Measurements from ENCODE around the gene C16orf92. TPM values are rescaled to one million over a fixed set of nuclear protein-coding genes. Genes with fewer than 3 reads are reported as not detected.
"Not testable (repeated sequence)": the region's sequence is repeated elsewhere in the genome, so short reads cannot be mapped to it uniquely, and the experiment has no call there.

Gene C16orf92
- total RNA-seq, 1 experiment from 2014 or later = not detected

DNA sequence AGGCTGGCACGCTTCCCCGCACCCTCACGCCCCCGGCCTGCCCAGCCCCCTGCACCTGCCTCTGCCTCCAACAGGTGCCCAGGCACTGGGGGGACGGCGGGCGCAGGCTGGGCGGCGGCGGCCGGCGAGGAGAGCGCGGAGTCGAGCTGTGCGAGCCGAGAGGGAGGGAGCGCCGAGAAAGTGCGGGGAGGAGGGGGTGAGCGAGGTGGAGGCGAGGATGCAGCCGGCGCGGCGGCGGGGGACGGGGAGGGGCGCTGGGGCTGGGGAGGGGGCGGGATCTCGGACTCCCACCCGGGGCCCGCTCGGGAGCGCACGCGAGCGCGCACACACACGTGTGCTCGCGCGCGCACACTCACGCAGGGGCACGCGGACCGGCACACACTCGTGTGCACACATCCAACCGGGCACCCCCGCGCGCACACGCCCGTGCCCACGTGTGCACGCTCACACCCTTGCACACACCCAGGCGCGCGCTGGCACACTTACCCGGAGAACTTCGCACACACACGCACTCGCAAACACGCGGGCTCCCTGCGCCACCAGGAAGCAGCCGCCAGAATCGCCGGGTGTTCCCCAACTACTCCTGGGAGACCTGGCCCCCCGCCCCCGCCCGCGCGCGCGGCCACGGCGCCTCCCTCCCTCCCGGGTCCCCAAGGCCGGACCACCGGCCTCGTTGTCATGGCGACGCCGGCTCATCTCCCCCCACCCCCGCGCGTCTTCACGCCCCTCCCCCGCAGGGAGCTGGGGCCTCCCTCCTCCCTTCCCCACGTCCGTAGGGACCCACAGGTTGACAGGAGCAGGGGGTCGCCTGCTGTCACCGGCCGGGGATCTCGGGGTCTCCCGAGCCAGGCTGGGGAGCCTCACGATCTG is 11.9 kb upstream of the C16orf92 start, which contains the start of gene DOC2A:
TSS of gene DOC2A (minus strand) at position 184 of the 870 bp plus-strand sequence. CDS start 805 bp downstream, outside the sequence.
- H3K9me3 Mint-ChIP-seq = no peaks in the 10 kb centered on the region
- peak within 1 kb of the TSS; percentile 88 for H3K4me3 Mint-ChIP-seq
- ATAC-seq (peak; percentile 51), DNase-seq (ENCODE audit: low spot score) (peak; percentile 73)
- ChIA-PET POLR2A (interaction anchor here (0.6 to 1.4 kb wide), 3 partner anchors 10 to 187 kb away, joined by 3 to 4 read pairs (median 3); no protein-coding TSS in a partner anchor), CTCF (interaction anchor here (0.7 to 4.2 kb wide), 4 partner anchors 9 to 148 kb away, joined by 3 to 29 read pairs (median 6); partner anchors contain the start of genes CDIPT and TLCD3B)
- TF ChIP-seq, protein P1, sequence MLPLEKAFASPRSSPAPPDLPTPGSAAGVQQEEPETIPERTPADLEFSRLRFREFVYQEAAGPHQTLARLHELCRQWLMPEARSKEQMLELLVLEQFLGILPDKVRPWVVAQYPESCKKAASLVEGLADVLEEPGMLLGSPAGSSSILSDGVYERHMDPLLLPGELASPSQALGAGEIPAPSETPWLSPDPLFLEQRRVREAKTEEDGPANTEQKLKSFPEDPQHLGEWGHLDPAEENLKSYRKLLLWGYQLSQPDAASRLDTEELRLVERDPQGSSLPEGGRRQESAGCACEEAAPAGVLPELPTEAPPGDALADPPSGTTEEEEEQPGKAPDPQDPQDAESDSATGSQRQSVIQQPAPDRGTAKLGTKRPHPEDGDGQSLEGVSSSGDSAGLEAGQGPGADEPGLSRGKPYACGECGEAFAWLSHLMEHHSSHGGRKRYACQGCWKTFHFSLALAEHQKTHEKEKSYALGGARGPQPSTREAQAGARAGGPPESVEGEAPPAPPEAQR (CRISPR knock-in tag; IDR thresholded peaks at IDR 0.05) = no peak
- TF ChIP-seq ZBTB21 (CRISPR knock-in tag; IDR thresholded peaks at IDR 0.05; ENCODE audit: borderline replicate concordance) (0 out of 2 replicates have a peak, but pooled peaks have one; percentile 41), SP1 (CRISPR knock-in tag; conservative IDR thresholded peaks at IDR 0.05) (peak; percentile 49; the same call in 1 of the 2 replicates)
- TF ChIP-seq, protein P2, sequence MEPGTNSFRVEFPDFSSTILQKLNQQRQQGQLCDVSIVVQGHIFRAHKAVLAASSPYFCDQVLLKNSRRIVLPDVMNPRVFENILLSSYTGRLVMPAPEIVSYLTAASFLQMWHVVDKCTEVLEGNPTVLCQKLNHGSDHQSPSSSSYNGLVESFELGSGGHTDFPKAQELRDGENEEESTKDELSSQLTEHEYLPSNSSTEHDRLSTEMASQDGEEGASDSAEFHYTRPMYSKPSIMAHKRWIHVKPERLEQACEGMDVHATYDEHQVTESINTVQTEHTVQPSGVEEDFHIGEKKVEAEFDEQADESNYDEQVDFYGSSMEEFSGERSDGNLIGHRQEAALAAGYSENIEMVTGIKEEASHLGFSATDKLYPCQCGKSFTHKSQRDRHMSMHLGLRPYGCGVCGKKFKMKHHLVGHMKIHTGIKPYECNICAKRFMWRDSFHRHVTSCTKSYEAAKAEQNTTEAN (CRISPR knock-in tag; IDR thresholded peaks at IDR 0.05) = peak; percentile 98
- H3K36me3 Mint-ChIP-seq = no peaks in the 10 kb centered on the region
- H3K4me1 Mint-ChIP-seq = peaks cover 17% of the 10 kb centered on the region
- no peak within 1 kb of the TSS for H3K27ac Mint-ChIP-seq
- H3K27me3 Mint-ChIP-seq (ENCODE audit: low read depth) = peaks cover 26% of the 10 kb centered on the region

DNA sequence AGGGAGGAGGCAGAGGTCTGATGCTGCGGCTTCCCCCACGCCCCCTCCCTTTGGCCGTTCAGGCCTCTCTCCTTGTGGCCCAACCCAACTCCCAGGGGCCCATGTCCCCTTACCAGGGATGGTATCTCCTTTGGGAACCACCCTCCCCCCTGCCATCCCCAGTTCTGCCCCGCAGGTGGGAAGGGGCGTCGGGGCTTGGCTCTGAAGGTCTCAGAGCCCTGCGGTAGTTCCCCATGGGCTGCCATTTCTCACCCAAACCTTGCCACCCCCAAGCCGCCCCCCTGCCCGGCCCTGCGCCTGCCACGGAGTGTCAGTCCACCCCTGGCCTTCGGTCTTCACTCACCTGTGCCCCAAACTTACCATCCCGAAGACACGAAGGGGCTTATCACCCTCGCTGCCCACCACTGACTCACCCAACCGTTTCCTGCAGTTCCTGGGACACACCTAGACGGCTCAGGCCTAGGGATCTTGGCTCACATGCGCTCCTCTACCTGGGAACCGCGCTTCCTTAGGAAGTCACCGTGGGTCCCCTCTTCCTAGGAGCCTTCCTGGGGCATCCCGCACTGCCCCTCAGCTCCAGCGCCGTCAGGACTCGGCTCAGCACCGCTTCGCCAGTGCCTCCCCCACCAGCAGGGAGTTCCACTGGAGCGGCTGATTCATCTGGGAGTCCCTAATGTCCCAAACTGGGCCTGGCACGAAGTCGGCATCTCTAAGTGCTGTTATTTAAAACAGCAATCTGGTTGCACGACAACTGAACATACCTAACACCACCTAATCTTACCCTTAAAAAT is 11.1 kb upstream of the C16orf92 start:
- no peak for TF ChIP-seq FOXP1 (CRISPR knock-in tag; IDR thresholded peaks at IDR 0.05; ENCODE audit: borderline replicate concordance)
- TF ChIP-seq, protein P3, sequence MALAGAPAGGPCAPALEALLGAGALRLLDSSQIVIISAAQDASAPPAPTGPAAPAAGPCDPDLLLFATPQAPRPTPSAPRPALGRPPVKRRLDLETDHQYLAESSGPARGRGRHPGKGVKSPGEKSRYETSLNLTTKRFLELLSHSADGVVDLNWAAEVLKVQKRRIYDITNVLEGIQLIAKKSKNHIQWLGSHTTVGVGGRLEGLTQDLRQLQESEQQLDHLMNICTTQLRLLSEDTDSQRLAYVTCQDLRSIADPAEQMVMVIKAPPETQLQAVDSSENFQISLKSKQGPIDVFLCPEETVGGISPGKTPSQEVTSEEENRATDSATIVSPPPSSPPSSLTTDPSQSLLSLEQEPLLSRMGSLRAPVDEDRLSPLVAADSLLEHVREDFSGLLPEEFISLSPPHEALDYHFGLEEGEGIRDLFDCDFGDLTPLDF (CRISPR knock-in tag; IDR thresholded peaks at IDR 0.05) = no peak
- no peak for TF ChIP-seq FOXK1 (CRISPR knock-in tag; IDR thresholded peaks at IDR 0.05)
- TF ChIP-seq GTF2I (CRISPR knock-in tag; conservative IDR thresholded peaks at IDR 0.05) = no peak
- TF ChIP-seq TEAD4 (CRISPR knock-in tag; IDR thresholded peaks at IDR 0.05) = no peak
- H3K9me3 Mint-ChIP-seq = no peaks in the 10 kb centered on the region
- H3K4me1 Mint-ChIP-seq = peaks cover 17% of the 10 kb centered on the region
- POLR2A ChIA-PET = no interaction called here
- no peak overlapping the region for H3K27ac Mint-ChIP-seq
- H3K36me3 Mint-ChIP-seq = no peaks in the 10 kb centered on the region
- ATAC-seq = peak; percentile 38
- H3K4me3 Mint-ChIP-seq = peak overlapping the region; percentile 88
- DNase-seq (ENCODE audit: low spot score) = no peak
- peaks cover 26% of the 10 kb centered on the region for H3K27me3 Mint-ChIP-seq (ENCODE audit: low read depth)
- CTCF ChIA-PET = interaction anchor here (1.6 to 4.2 kb wide), 3 partner anchors 20 to 38 kb away, joined by 5 to 29 read pairs (median 8); partner anchors contain the start of genes TAOK2 and TLCD3B

DNA sequence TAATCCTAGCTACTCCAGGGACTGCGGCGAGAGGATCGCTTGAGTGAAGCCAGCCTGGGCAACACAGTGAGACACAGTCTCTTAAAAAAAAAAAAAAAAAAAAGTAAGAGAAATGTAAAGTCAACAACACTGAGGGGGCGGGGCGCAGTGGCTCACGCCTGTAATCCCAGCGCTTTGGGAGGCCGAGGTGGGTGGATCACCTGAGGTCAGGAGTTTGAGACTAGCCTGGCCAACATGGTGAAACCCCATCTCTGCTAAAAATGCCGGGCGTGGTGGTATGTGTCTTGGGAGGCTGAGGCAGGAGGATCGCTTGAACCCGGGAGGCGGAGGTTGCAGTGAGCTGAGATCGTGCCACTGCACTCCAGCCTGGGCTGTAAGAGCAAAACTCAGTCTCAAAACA is 10.4 kb upstream of the C16orf92 start:
- DNase-seq (ENCODE audit: low spot score); H3K27ac Mint-ChIP-seq; H3K4me3 Mint-ChIP-seq; H3K36me3 Mint-ChIP-seq; H3K9me3 Mint-ChIP-seq; ATAC-seq: not testable (repeated sequence)
- Mint-ChIP-seq H3K4me1 (peaks cover 17% of the 10 kb centered on the region), H3K27me3 (ENCODE audit: low read depth) (peaks cover 26% of the 10 kb centered on the region)
- POLR2A ChIA-PET = interaction anchor here (0.6 kb wide), 1 partner anchor 324 kb away, joined by 3 read pairs; no protein-coding TSS in a partner anchor
- CTCF ChIA-PET = interaction anchor here (0.6 to 1.8 kb wide), 3 partner anchors 19 to 118 kb away, joined by 3 to 8 read pairs (median 5); partner anchors contain the start of gene TAOK2

DNA sequence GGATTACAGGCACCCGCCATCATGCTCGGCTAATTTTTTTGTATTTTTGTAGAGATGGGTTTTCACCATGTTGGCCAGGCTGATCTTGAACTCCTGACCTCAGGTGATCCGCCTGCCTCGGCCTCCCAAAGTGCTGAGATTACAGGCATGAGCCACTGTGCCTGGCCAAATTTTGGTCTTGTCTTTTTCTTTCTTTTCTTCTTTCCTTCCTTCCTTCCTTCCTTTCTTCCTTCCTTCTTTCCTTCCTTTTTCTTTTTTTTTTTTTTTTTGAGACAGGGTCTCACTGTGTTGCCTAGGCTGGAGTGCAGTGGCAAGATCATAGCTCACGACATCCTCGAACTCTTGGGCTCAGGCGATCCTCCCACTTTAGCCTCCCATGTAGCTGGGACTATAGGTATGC is 7.5 kb upstream of the C16orf92 start:
- ATAC-seq; H3K36me3 Mint-ChIP-seq; H3K27ac Mint-ChIP-seq; POLR2A ChIA-PET; H3K4me1 Mint-ChIP-seq; DNase-seq (ENCODE audit: low spot score); H3K4me3 Mint-ChIP-seq; H3K9me3 Mint-ChIP-seq: not testable (repeated sequence)
- peaks cover 17% of the 10 kb centered on the region for H3K27me3 Mint-ChIP-seq (ENCODE audit: low read depth)
- CTCF ChIA-PET = interaction anchor here (0.9 to 4.3 kb wide), 3 partner anchors 17 to 167 kb away, joined by 3 to 13 read pairs (median 3); no protein-coding TSS in a partner anchor
